ENCODE measurements around the gene SLC7A6. TPM values are rescaled to one million over a fixed set of nuclear protein-coding genes. Genes with fewer than 3 reads are reported as not detected.

The SLC7A6 gene
- total and polyA plus RNA-seq, 2 of the 8 experiments (the other 6 are each of a cell fraction or from before 2014, with no cell fraction given) = 28.0 to 37.8 TPM

DNA sequence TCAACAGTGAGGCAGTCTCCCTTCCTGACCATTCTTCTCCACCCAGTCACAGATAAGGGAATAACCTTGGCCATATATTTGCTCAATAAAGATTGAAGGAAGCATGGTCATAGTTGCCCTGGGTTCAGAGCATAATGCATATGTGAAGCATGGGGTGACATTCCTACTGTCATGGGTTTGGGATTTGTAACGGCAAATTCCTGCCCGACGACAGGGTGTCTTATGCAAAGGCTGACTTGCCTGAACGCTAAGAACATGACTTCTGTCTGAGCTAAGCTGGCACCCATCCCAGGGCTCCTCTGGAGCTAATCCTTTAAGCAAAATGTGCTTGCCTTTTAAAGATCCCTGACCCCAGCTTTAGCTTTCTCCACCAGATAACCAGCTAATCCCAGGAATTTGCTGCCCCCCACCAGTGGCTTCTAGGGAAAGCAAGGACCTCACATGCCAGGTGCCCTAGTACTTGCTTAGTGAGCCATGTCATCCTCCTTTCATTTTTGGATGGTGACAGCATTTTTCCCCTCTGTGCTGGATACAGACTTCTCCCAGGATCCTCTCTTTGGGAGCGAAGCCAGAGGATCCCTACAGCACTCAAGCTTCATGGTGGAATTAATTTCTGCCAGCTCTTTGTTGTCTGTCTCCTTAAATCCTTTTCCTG, 34.7 kb downstream of the SLC7A6 start:
- POLR2A ChIA-PET (ENCODE audit: partially characterized antibody) = interaction anchor here (1.1 to 3.8 kb wide), 10 partner anchors 9 to 62 kb away, joined by 3 to 35 read pairs (median 5); partner anchors contain the start of genes PRMT7 and SLC7A6OS
- WGBS, 2 experiments (ENCODE audit: extremely low coverage in 1 of 2, insufficient coverage in 1 of 2, insufficient read length in 1 of 2, insufficient replicate concordance in 2 of 2, low coverage in 1 of 2, low lambda C conversion rate in 2 of 2, missing lambda C conversion rate in 1 of 2) = 91% methylated on average over 5 of the region's 5 CpGs; no CpG with 5 or more reads in 1 of the 2 experiments
- TF ChIP-seq, protein P1, sequence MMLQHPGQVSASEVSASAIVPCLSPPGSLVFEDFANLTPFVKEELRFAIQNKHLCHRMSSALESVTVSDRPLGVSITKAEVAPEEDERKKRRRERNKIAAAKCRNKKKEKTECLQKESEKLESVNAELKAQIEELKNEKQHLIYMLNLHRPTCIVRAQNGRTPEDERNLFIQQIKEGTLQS (IDR thresholded peaks at IDR 0.05; ENCODE audit: insufficient read depth, low read depth, low read length) = no peak
- TF ChIP-seq HDAC2 (IDR thresholded peaks at IDR 0.05; ENCODE audit: borderline replicate concordance in 1 of 2, low read depth in 2 of 2, low read length in 2 of 2) (no peak), RNF2 (IDR thresholded peaks at IDR 0.05; ENCODE audit: borderline replicate concordance, low read depth, low read length, missing control alignments, poor library complexity, severe bottlenecking) (no peak), NANOG (IDR thresholded peaks at IDR 0.05; ENCODE audit: insufficient read depth, low read depth, low read length, poor library complexity, severe bottlenecking) (no peak), EZH2 (IDR thresholded peaks at IDR 0.05; ENCODE audit: low read depth, low read length, severe bottlenecking) (no peak), RFX5 (IDR thresholded peaks at IDR 0.05; ENCODE audit: borderline replicate concordance, low read depth, low read length) (no peak), POLR2AphosphoS5 (IDR thresholded peaks at IDR 0.05; ENCODE audit: low read depth, low read length) (no peak), SIRT6 (IDR thresholded peaks at IDR 0.05; ENCODE audit: low read length) (no peak)
- TF ChIP-seq, protein P2, sequence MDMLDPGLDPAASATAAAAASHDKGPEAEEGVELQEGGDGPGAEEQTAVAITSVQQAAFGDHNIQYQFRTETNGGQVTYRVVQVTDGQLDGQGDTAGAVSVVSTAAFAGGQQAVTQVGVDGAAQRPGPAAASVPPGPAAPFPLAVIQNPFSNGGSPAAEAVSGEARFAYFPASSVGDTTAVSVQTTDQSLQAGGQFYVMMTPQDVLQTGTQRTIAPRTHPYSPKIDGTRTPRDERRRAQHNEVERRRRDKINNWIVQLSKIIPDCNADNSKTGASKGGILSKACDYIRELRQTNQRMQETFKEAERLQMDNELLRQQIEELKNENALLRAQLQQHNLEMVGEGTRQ (IDR thresholded peaks at IDR 0.05; ENCODE audit: low read length) = no peak

More for the DNA sequence above, 34.7 kb downstream of the SLC7A6 start:
- Histone ChIP-seq H3K4ac (replicated peaks; ENCODE audit: insufficient read length, low read depth, low read length) (no peak overlapping the region), H2BK20ac (ENCODE audit: low read length) (no peak overlapping the region), H3K23me2 (ENCODE audit: low read depth, low read length) (no peaks in the 10 kb centered on the region), H3K4me3 (ENCODE audit: extremely low read depth in 1 of 4, insufficient read depth in 2 of 4, low read depth in 3 of 4, low read length in 4 of 4) (no peak overlapping the region), H4K5ac (ENCODE audit: insufficient read length, low read depth, low read length) (no peak overlapping the region), H2BK12ac (ENCODE audit: low read depth, low read length) (no peak overlapping the region), H3K9ac (replicated peaks in 1 of 4; ENCODE audit: extremely low read depth in 1 of 4, low read depth in 3 of 4, low read length in 3 of 4) (no peak overlapping the region), H3K27me3 (replicated peaks in 1 of 4; ENCODE audit: control insufficient read depth in 3 of 4, extremely low read depth in 1 of 4, insufficient read depth in 3 of 4, low read length in 3 of 4) (no peaks in the 10 kb centered on the region), H3K79me2 (ENCODE audit: control insufficient read depth in 1 of 2, insufficient read depth in 2 of 2, low read length in 2 of 2) (no peaks in the 10 kb centered on the region), H3K36me3 (ENCODE audit: control insufficient read depth in 2 of 4, insufficient read depth in 4 of 4, low read length in 3 of 4) (peaks cover 18 to 70% (median 53%) of the 10 kb centered on the region in 4 experiments), H3K27ac (ENCODE audit: low read depth, low read length) (no peak overlapping the region), H2AFZ (ENCODE audit: low read length) (no peak overlapping the region), H3K14ac (ENCODE audit: insufficient read length) (no peak overlapping the region), H4K20me1 (replicated peaks in 1 of 2; ENCODE audit: control insufficient read depth in 1 of 2, insufficient read depth in 2 of 2, low read length in 2 of 2) (peaks cover 1 to 2% of the 10 kb centered on the region in 2 experiments), H3K4me1 (replicated peaks in 1 of 4; ENCODE audit: control insufficient read depth in 3 of 4, insufficient read depth in 4 of 4, low read length in 3 of 4) (no peaks in the 10 kb centered on the region), H4K91ac (replicated peaks; ENCODE audit: insufficient read length, low read length) (no peak overlapping the region), H4K8ac (ENCODE audit: extremely low read depth, insufficient read depth, low read length) (no peak overlapping the region), H2BK15ac (ENCODE audit: low read length) (no peak overlapping the region), H2BK120ac (replicated peaks; ENCODE audit: low read depth, low read length) (no peak overlapping the region), H3K56ac (replicated peaks; ENCODE audit: insufficient read length, low read depth, low read length) (no peak overlapping the region), H3K9me3 (ENCODE audit: insufficient read depth in 2 of 2, low read depth in 1 of 2, low read length in 1 of 2) (no peaks in the 10 kb centered on the region), H2BK5ac (ENCODE audit: low read depth, low read length) (no peak overlapping the region), H3K4me2 (ENCODE audit: insufficient read depth in 1 of 2, low read depth in 2 of 2, low read length in 2 of 2) (no peak overlapping the region), H2AK5ac (ENCODE audit: low read depth, low read length) (no peak overlapping the region), H3K23ac (ENCODE audit: insufficient read length) (no peak overlapping the region), H3K18ac (ENCODE audit: extremely low read depth, low read length) (no peak overlapping the region), H3K79me1 (ENCODE audit: low read depth, low read length) (no peaks in the 10 kb centered on the region)
- FAIRE-seq (no peak), DNase-seq (ENCODE audit: low read depth in 1 of 2, low spot score in 2 of 2) (no peak)
- CTCF ChIA-PET (ENCODE audit: partially characterized antibody) = interaction anchor here (0.7 to 3.5 kb wide), 9 partner anchors 11 to 82 kb away, joined by 3 to 23 read pairs (median 4); partner anchors contain the start of genes PRMT7, SLC7A6 and SLC7A6OS
